EL (cell line): ENCODE data around the gene SRGAP3.

Source experiments
- DNase-seq: peaks from one replicate; pipeline ENCODE4 v3.0.0-alpha.2; 2016

Gene SRGAP3

GRCh38 chr3:9223672-9224071, 25.8 kb downstream of the SRGAP3 start:
- DNase-seq = no peak

- no peak for DNase-seq
These were observed 26.3 kb downstream of the SRGAP3 start for GRCh38 chr3:9222956-9223639.

GRCh38 chr3:9222049-9222448, 27.4 kb downstream of the SRGAP3 start:
- DNase-seq = no peak

- DNase-seq = no peak
These were observed 31.0 kb downstream of the SRGAP3 start for GRCh38 chr3:9218514-9218846.

- no peak for DNase-seq
These were observed 31.5 kb downstream of the SRGAP3 start for GRCh38 chr3:9217784-9218513.

- DNase-seq = no peak
These were observed 32.7 kb downstream of the SRGAP3 start for GRCh38 chr3:9216736-9217135.

- peak; percentile 54 for DNase-seq
These were observed 34.8 kb downstream of the SRGAP3 start for GRCh38 chr3:9214599-9214998.

- DNase-seq = no peak
These were observed 35.3 kb downstream of the SRGAP3 start for GRCh38 chr3:9214185-9214584.

- no peak for DNase-seq
These were observed 36.3 kb downstream of the SRGAP3 start for GRCh38 chr3:9213019-9213634.

- peak; percentile 77 for DNase-seq
These were observed 38.1 kb downstream of the SRGAP3 start for GRCh38 chr3:9211155-9211950.

GRCh38 chr3:9209777-9210176, 39.7 kb downstream of the SRGAP3 start:
- no peak for DNase-seq

GRCh38 chr3:9208605-9209152, 40.8 kb downstream of the SRGAP3 start:
- DNase-seq = no peak

- no peak for DNase-seq
These were observed 42.2 kb downstream of the SRGAP3 start for GRCh38 chr3:9207116-9207763.

GRCh38 chr3:9206287-9206686, 43.2 kb downstream of the SRGAP3 start:
- no peak for DNase-seq

GRCh38 chr3:9205345-9206143, 43.9 kb downstream of the SRGAP3 start:
- no peak for DNase-seq

- no peak for DNase-seq
These were observed 45.0 kb downstream of the SRGAP3 start for GRCh38 chr3:9204253-9204992.

GRCh38 chr3:9203317-9203716, 46.1 kb downstream of the SRGAP3 start:
- no peak for DNase-seq

- no peak for DNase-seq
These were observed 46.9 kb downstream of the SRGAP3 start for GRCh38 chr3:9202546-9202945.

- no peak for DNase-seq
These were observed 47.5 kb downstream of the SRGAP3 start for GRCh38 chr3:9201955-9202354.

- DNase-seq = no peak
These were observed 48.2 kb downstream of the SRGAP3 start for GRCh38 chr3:9201266-9201665.

- no peak for DNase-seq
These were observed 49.7 kb downstream of the SRGAP3 start for GRCh38 chr3:9199775-9200174.
